HL-60 (cell line): ENCODE measurements around the gene TAF4.

Source experiments
- DNase-seq, 2 experiments: peaks; one replicate each; pipeline ENCODE4 v3.0.0-alpha.2; 2010 to 2020; ENCODE audit warnings: low read depth in 1 of 2, low spot score in 1 of 2
- H3K27ac ChIP-seq: fragments of 250-450 bp; sonication (Bioruptor Pico); replicated peaks from 2 replicates; pipeline ENCODE4 v1.5.1; 2020; ENCODE audit warnings: mild to moderate bottlenecking, moderate library complexity
- H3K27me3 ChIP-seq: fragments of 250-450 bp; sonication (Bioruptor Pico); 2 replicates; pipeline ENCODE4 v1.5.1; 2021; ENCODE audit warnings: mild to moderate bottlenecking, moderate library complexity; ENCODE audit not compliant: insufficient read depth, poor library complexity, severe bottlenecking
- H3K4me3 ChIP-seq: replicated peaks from 2 replicates; pipeline ENCODE4 v1.5.1; 2011; ENCODE audit warnings: mild to moderate bottlenecking, control low read depth, low read length; ENCODE audit not compliant: insufficient read depth
- CTCF ChIP-seq: IDR thresholded peaks from one replicate; pipeline ENCODE4 v1.5.1; 2011; ENCODE audit warnings: low read length, control low read depth, inconsistent platforms; ENCODE audit not compliant: insufficient read depth
- GABPA ChIP-seq: IDR thresholded peaks from 2 replicates; pipeline ENCODE4 v1.6.1; 2012; ENCODE audit warnings: low read depth
- POLR2AphosphoS5 ChIP-seq: IDR thresholded peaks from 2 replicates; pipeline ENCODE4 v1.6.1; 2012; ENCODE audit warnings: low read depth
- REST ChIP-seq: IDR thresholded peaks from 2 replicates; pipeline ENCODE4 v1.6.1; 2012; ENCODE audit warnings: low read depth; ENCODE audit not compliant: insufficient replicate concordance
- SPI1 ChIP-seq: IDR thresholded peaks from 2 replicates; pipeline ENCODE4 v1.6.1; 2012; ENCODE audit warnings: low read depth, mild to moderate bottlenecking, borderline replicate concordance

The TAF4 gene

GRCh38 chr20:61990484-61990883 is 75.2 kb downstream of the TAF4 start:
- no peak for TF ChIP-seq REST
- no peak for TF ChIP-seq CTCF
- no peak for TF ChIP-seq GABPA
- no peak for TF ChIP-seq SPI1
- TF ChIP-seq POLR2AphosphoS5, result no peak
- Histone ChIP-seq H3K4me3 (no peak overlapping the region), H3K27ac (no peak overlapping the region), H3K27me3 (no peaks in the 10 kb centered on the region)
- no peak for DNase-seq

GRCh38 chr20:61989741-61990140 is 75.9 kb downstream of the TAF4 start:
- no peak for DNase-seq
- no peak overlapping the region for H3K4me3 ChIP-seq
- no peaks in the 10 kb centered on the region for H3K27me3 ChIP-seq
- no peak overlapping the region for H3K27ac ChIP-seq
- TF ChIP-seq SPI1 (no peak), GABPA (no peak), REST (no peak), POLR2AphosphoS5 (no peak), CTCF (no peak)

- no peak overlapping the region for H3K4me3 ChIP-seq
- DNase-seq, result no peak
- H3K27ac ChIP-seq, result no peak overlapping the region
- no peaks in the 10 kb centered on the region for H3K27me3 ChIP-seq
- no peak for TF ChIP-seq SPI1
- TF ChIP-seq POLR2AphosphoS5, result no peak
- no peak for TF ChIP-seq CTCF
- TF ChIP-seq GABPA, result no peak
- TF ChIP-seq REST, result no peak
Observed at GRCh38 chr20:61988665-61989064, 77.0 kb downstream of the TAF4 start.
